Measurements from ENCODE around the gene RBM6. TPM values are rescaled to one million over a fixed set of nuclear protein-coding genes. Genes with fewer than 3 reads are reported as not detected.
A peak's percentile ranks its signal among the peaks of the same experiment; 100 is the strongest.
"Not testable (repeated sequence)": the region's sequence is repeated elsewhere in the genome, so short reads cannot be mapped to it uniquely, and the experiment has no call there.

Gene RBM6
- total and polyA plus RNA-seq, 10 donors: 104 to 320 (median 154) TPM

DNA sequence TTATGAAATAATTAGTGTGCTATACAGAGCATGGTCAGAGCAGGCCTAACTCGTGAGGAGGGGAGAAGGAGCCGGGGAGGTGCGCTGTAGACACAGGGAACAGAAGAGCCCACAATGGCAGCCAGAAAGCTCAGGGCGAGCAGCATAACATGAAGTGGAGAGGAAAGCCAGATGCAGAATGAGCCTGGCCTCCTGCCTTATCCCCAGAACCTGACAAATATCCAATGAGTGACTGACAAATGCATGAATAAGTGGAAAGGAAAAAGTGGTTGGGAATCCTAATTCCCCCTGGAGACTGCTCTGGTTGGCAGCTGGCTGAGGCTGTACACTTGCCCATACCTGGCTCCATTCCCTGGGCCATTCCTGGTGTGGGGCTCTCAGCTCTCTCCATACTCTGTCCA is 27.1 kb upstream of the RBM6 start:
- no peak overlapping the region for H3K4me3 ChIP-seq
- H3K27me3 ChIP-seq (replicated peaks in 1 of 7): no peaks in the 10 kb centered on the region
- DNase-seq: no peak
- H3K36me3 ChIP-seq: peaks cover 0 to 54% (median 31%) of the 10 kb centered on the region in 6 donors
- WGBS, 5 donors: 87 to 99% (median 98%) methylated on average over 4 of the region's 4 CpGs
- H3K27ac ChIP-seq: no peak overlapping the region
- no peak for TF ChIP-seq POLR2A (IDR thresholded peaks at IDR 0.05)
- no peak for TF ChIP-seq POLR2AphosphoS5 (IDR thresholded peaks at IDR 0.05)
- no peak for TF ChIP-seq CTCF (IDR thresholded peaks at IDR 0.05 in 8 of 11, conservative IDR thresholded peaks at IDR 0.05 in 3 of 11)
- H3K9me3 ChIP-seq: no peaks in the 10 kb centered on the region
- peaks cover 0 to 3% (median 0%) of the 10 kb centered on the region in 6 donors for H3K4me1 ChIP-seq
- intact Hi-C loops (cut with DNase I; ENCODE audit: low total_unique reads): no loop called here

DNA sequence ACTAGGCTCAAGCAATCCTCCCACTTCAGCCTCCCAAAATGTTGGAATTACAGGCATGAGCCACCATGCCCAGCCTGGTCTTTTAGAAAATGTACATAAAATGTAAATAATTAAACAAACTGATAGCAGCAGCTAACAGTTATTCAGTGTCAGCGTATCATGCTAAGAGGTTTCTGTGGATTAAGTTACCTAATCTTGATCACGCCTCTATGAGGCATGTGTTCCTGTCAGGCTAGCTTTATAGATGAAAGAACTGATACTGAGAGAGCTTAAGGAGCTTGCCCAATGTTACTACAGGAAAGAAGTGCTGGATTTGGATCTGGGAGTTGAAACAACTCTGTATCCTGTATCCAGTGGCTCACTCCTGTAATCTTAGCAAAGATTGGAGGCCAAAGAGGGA is 25.0 kb upstream of the RBM6 start:
- no peaks in the 10 kb centered on the region for H3K27me3 ChIP-seq (replicated peaks in 1 of 7)
- H3K9me3 ChIP-seq: no peaks in the 10 kb centered on the region
- no peak overlapping the region for H3K4me3 ChIP-seq
- DNase-seq: no peak
- intact Hi-C loops (cut with DNase I; ENCODE audit: low total_unique reads): no loop called here
- no peak for TF ChIP-seq POLR2A (IDR thresholded peaks at IDR 0.05)
- TF ChIP-seq POLR2AphosphoS5 (IDR thresholded peaks at IDR 0.05): no peak
- no peak for TF ChIP-seq CTCF (IDR thresholded peaks at IDR 0.05 in 8 of 11, conservative IDR thresholded peaks at IDR 0.05 in 3 of 11)
- H3K27ac ChIP-seq: no peak overlapping the region
- peaks cover 0 to 36% (median 23%) of the 10 kb centered on the region in 6 donors for H3K36me3 ChIP-seq
- WGBS, 5 donors: 63 to 88% (median 84%) methylated on average over 2 of the region's 2 CpGs
- peaks cover 0 to 15% (median 0%) of the 10 kb centered on the region in 6 donors for H3K4me1 ChIP-seq

DNA sequence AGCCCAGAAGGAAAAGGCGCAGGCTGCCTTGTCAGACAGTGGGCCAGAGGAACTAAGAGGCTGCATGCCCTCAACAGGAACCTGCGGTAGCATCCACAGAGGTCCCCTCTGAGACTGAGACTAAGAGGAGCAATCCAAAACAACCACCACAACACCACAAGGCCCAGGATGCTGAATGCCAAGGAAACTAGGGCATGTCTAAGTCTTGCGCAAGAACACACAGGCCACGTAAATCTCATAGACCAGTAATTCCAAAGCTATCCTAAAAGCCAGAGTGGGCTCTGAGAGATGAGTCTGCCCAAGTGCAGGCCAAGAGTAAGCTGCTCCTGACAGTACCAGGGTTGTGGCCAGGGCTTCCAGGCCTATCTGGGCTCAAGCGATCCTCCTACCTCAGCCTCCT is 23.3 kb upstream of the RBM6 start:
- intact Hi-C loops (cut with DNase I; ENCODE audit: low total_unique reads): no loop called here
- no peaks in the 10 kb centered on the region for H3K9me3 ChIP-seq
- peaks cover 0 to 18% (median 6%) of the 10 kb centered on the region in 6 donors for H3K36me3 ChIP-seq
- TF ChIP-seq POLR2A (IDR thresholded peaks at IDR 0.05): no peak
- no peak for DNase-seq
- H3K27me3 ChIP-seq (replicated peaks in 1 of 7): no peaks in the 10 kb centered on the region
- peaks cover 0 to 15% (median 0%) of the 10 kb centered on the region in 6 donors for H3K4me1 ChIP-seq
- H3K27ac ChIP-seq: no peak overlapping the region
- WGBS, 5 donors: 87 to 90% (median 88%) methylated on average over 5 of the region's 5 CpGs
- H3K4me3 ChIP-seq: no peak overlapping the region

GRCh38 chr3:49917806-49918590 is 22.0 kb upstream of the RBM6 start:
- whole genome bisulfite sequencing, 5 donors: 71 to 90% (median 85%) methylated on average over 19 of the region's 19 CpGs
- H3K27me3 ChIP-seq (replicated peaks in 1 of 7); H3K9me3 ChIP-seq; H3K36me3 ChIP-seq; H3K4me3 ChIP-seq; DNase-seq; intact Hi-C loops (cut with DNase I; ENCODE audit: low total_unique reads): not testable (repeated sequence)
- Histone ChIP-seq H3K27ac (peak overlapping the region in 5 of 8 donors; percentile 15 to 71 (median 45)), H3K4me1 (peaks cover 0 to 15% (median 0%) of the 10 kb centered on the region in 6 donors)

DNA sequence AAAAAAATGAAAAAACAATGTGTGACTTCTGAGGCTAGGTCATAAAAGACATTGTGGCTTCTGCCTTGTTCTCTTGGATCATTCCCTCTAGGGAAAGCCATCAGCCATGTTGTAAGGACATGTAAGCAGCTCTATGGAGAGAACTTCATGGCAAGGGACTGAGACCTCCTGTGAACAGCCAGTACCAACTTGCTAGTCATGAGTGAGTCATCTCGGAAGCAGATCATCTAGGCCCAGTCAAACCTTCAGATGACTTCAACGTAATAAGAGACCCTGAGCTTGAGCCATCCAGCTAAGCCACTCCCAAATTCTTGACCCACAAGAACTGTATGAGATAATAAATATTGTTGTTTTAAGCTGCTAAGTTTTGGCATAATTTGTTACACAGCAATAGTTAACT is 15.3 kb upstream of the RBM6 start:
- Histone ChIP-seq H3K27me3 (replicated peaks in 1 of 7) (no peaks in the 10 kb centered on the region), H3K36me3 (peaks cover 0 to 7% (median 0%) of the 10 kb centered on the region in 6 donors), H3K4me3 (no peak overlapping the region), H3K9me3 (no peaks in the 10 kb centered on the region), H3K27ac (no peak overlapping the region), H3K4me1 (peaks cover 5 to 21% (median 14%) of the 10 kb centered on the region in 6 donors)
- TF ChIP-seq CTCF (IDR thresholded peaks at IDR 0.05 in 8 of 11, conservative IDR thresholded peaks at IDR 0.05 in 3 of 11) (no peak), POLR2A (IDR thresholded peaks at IDR 0.05) (no peak), POLR2AphosphoS5 (IDR thresholded peaks at IDR 0.05) (no peak)
- no peak for DNase-seq
- WGBS, 5 donors: 86 to 94% (median 89%) methylated on average over 2 of the region's 2 CpGs
- intact Hi-C loops (cut with DNase I; ENCODE audit: low total_unique reads): no loop called here
